ENCODE results near the gene SPRY4. TPM values are rescaled to one million over a fixed set of nuclear protein-coding genes. Genes with fewer than 3 reads are reported as not detected.

Gene SPRY4
- total and polyA plus RNA-seq, 2 of the 4 experiments (the other 2 are of a cell fraction): 8.4 to 21.0 TPM

DNA sequence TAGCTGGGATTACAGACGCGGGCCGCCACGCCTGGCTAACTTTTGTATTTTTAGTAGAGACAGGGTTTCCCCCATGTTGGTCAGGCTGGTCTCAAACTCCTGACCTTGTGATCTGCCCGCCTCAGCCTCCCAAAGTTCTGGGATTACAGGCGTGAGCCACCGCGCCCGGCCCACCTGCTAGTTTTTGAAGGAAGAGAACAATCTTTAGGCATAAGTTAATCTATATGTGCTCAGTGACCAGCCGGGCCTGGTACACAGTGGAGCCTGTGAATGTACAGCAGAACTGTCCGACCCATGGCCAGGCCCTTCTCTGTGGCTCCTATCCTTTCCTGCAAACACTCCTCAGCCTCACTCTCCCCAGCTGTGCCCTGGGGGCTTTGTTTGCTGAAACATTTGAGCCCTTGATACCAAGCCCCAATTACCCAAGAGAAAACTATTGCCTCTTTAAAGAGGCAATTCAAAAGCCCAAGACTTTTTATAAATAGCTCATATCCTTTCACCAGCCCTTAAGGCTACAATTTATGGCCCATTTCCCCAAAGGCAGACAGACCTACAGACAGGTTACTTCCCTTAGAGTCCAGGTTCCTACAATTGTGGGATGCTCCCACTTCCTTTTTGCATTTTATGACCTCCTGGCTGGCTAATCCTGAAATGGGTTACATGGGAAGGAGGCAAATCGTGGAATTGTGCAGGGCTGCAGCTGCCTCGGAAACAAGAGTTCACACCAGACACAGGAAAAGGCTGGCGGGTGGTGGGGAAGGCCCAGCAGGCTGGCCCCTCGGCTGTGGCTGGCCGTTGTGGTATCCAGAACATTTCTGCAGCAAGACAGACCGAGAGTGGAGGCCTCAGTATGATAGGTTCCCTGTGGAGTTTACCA, 37.5 kb downstream of the SPRY4 start:
- intact Hi-C loops (cut with micrococcal nuclease): no loop called here
- DNase-seq: no peak
- Histone ChIP-seq H3K27me3 (ENCODE audit: control insufficient read depth, insufficient read depth, low read length) (no peaks in the 10 kb centered on the region), H3K4ac (ENCODE audit: low read depth, low read length) (no peak overlapping the region), H2BK15ac (ENCODE audit: low read depth, low read length) (no peak overlapping the region), H3K14ac (replicated peaks; ENCODE audit: low read depth, low read length) (no peak overlapping the region), H3K23ac (ENCODE audit: low read depth, low read length) (no peak overlapping the region), H4K8ac (ENCODE audit: low read depth in 2 of 2, low read length in 2 of 2) (peak overlapping the region in 1 of 2 experiments; percentile 45; a peak in 1 of 4 replicates), H3K4me3 (ENCODE audit: insufficient read depth, low read depth, low read length) (no peak overlapping the region), H2AFZ (replicated peaks; ENCODE audit: low read length, poor library complexity) (peak overlapping the region; percentile 57), H3K79me1 (ENCODE audit: low read depth in 1 of 2, low read length in 2 of 2) (peaks cover 0 to 30% of the 10 kb centered on the region in 2 experiments; a peak in 2 of 4 replicates), H3K4me2 (ENCODE audit: low read depth, low read length) (peak overlapping the region; percentile 20; the same call in 1 of the 2 replicates), H4K20me1 (ENCODE audit: insufficient read depth, low read length) (no peaks in the 10 kb centered on the region), H2BK5ac (ENCODE audit: low read depth, low read length, poor library complexity, severe bottlenecking) (no peak overlapping the region), H4K5ac (ENCODE audit: low read depth, low read length) (peak overlapping the region; percentile 36), H3K27ac (ENCODE audit: insufficient read depth, low read length) (no peak overlapping the region), H3K9me3 (ENCODE audit: control insufficient read depth, insufficient read depth, low read length) (no peaks in the 10 kb centered on the region), H2AK5ac (ENCODE audit: low read depth, low read length) (no peak overlapping the region), H3K18ac (ENCODE audit: low read depth, low read length) (no peak overlapping the region), H2BK20ac (ENCODE audit: low read depth, low read length) (no peak overlapping the region), H3K9me1 (ENCODE audit: insufficient read depth, low read length) (peaks cover 8% of the 10 kb centered on the region), H3K56ac (ENCODE audit: extremely low read depth, insufficient read depth, low read length) (no peak overlapping the region), H3K4me1 (ENCODE audit: control insufficient read depth, insufficient read depth, low read length) (0 out of 2 replicates have a peak, but pooled peaks cover 2% of the 10 kb centered on the region), H3K36me3 (ENCODE audit: control insufficient read depth, insufficient read depth, low read length) (no peaks in the 10 kb centered on the region), H4K91ac (ENCODE audit: insufficient read depth, low read depth, low read length) (no peak overlapping the region; the same call in 1 of the 2 replicates), H2BK120ac (ENCODE audit: low read depth, low read length) (no peak overlapping the region), H2AK9ac (replicated peaks; ENCODE audit: low read depth, low read length, poor library complexity) (no peak overlapping the region), H3K9ac (ENCODE audit: low read depth, low read length) (no peak overlapping the region)
- ChIA-PET CTCF (no interaction called here), POLR2A (ENCODE audit: unreplicated experiment) (no interaction called here)
- no TSS peak for BruUV-seq (replicated peaks)
- dilution Hi-C loops (cut with HindIII; ENCODE audit: low sequenced_read_pairs, unreplicated experiment): no loop called here
- in situ Hi-C loops (cut with MboI; ENCODE audit: low sequenced_read_pairs): no loop called here
- WGBS, 2 experiments (ENCODE audit: extremely low coverage in 2 of 2, insufficient read length in 1 of 2): 40% methylated on average over 1 of the region's 17 CpGs; no CpG with 5 or more reads in 1 of the 2 experiments
- no peak for ATAC-seq (ENCODE audit: low read depth)
- TF ChIP-seq RFX5 (IDR thresholded peaks at IDR 0.05; ENCODE audit: low read depth, low read length): no peak
- no peak for TF ChIP-seq BHLHE40 (IDR thresholded peaks at IDR 0.05; ENCODE audit: low read depth, low read length)
- TF ChIP-seq, protein P1, sequence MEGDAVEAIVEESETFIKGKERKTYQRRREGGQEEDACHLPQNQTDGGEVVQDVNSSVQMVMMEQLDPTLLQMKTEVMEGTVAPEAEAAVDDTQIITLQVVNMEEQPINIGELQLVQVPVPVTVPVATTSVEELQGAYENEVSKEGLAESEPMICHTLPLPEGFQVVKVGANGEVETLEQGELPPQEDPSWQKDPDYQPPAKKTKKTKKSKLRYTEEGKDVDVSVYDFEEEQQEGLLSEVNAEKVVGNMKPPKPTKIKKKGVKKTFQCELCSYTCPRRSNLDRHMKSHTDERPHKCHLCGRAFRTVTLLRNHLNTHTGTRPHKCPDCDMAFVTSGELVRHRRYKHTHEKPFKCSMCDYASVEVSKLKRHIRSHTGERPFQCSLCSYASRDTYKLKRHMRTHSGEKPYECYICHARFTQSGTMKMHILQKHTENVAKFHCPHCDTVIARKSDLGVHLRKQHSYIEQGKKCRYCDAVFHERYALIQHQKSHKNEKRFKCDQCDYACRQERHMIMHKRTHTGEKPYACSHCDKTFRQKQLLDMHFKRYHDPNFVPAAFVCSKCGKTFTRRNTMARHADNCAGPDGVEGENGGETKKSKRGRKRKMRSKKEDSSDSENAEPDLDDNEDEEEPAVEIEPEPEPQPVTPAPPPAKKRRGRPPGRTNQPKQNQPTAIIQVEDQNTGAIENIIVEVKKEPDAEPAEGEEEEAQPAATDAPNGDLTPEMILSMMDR (conservative IDR thresholded peaks at IDR 0.05; ENCODE audit: low read depth, low read length): no peak
- no peak for TF ChIP-seq POLR2A (IDR thresholded peaks at IDR 0.05; ENCODE audit: low read depth, low read length)
- TF ChIP-seq NFE2L2 (IDR thresholded peaks at IDR 0.05; ENCODE audit: low read depth, low read length): no peak
- TF ChIP-seq MXI1 (IDR thresholded peaks at IDR 0.05; ENCODE audit: borderline replicate concordance, low read depth, low read length): no peak

Measured in IMR-90 (cell line).